Activated T-helper 17 cell treated with anti-CD3 and anti-CD28 coated beads, Interleukin-2, amount 50 U/mL, for 72 hours (primary cell): ENCODE data around the gene PGAM5. TPM values are rescaled to one million over a fixed set of nuclear protein-coding genes. Genes with fewer than 3 reads are reported as not detected.
"Not testable (repeated sequence)": the region's sequence is repeated elsewhere in the genome, so short reads cannot be mapped to it uniquely, and the experiment has no call there.

Experiments used
- ATAC-seq: fragments of 150-1000 bp; cut with Tn5 transposase; replicated peaks from 2 replicates; pipeline ENCODE4 v1.10.0; 2021; ENCODE audit warnings: mild to moderate bottlenecking, moderate library complexity
- H3K27ac Mint-ChIP-seq: one replicate; pipeline ENCODE4 v1.8.0; 2022; ENCODE audit warnings: mixed read lengths
- H3K27me3 Mint-ChIP-seq: one replicate; pipeline ENCODE4 v1.8.0; 2022; ENCODE audit warnings: mixed read lengths
- H3K36me3 Mint-ChIP-seq: one replicate; pipeline ENCODE4 v1.8.0; 2022; ENCODE audit warnings: low read depth, mild to moderate bottlenecking, mixed read lengths
- H3K4me1 Mint-ChIP-seq: one replicate; pipeline ENCODE4 v1.8.0; 2022; ENCODE audit warnings: mixed read lengths
- H3K4me3 Mint-ChIP-seq: one replicate; pipeline ENCODE4 v1.8.0; 2022; ENCODE audit warnings: mild to moderate bottlenecking, mixed read lengths
- H3K9me3 Mint-ChIP-seq: one replicate; pipeline ENCODE4 v1.8.0; 2022; ENCODE audit warnings: mixed read lengths
- total RNA-seq, 2 donors: library from RNA; stranded (reverse); gene quantifications; one replicate each; pipeline ENCODE4 v1.2.3, GENCODE V29; 2022

Gene PGAM5
- total RNA-seq, 2 donors from 2014 or later: 38.4 to 94.7 TPM

GRCh38 chr12:132674561-132674960 is 36.1 kb upstream of the PGAM5 start:
- Mint-ChIP-seq H3K36me3 (peaks cover 97% of the 10 kb centered on the region), H3K27me3 (no peaks in the 10 kb centered on the region), H3K4me3 (no peak overlapping the region), H3K4me1 (peaks cover 3% of the 10 kb centered on the region), H3K9me3 (no peaks in the 10 kb centered on the region), H3K27ac (no peak overlapping the region)
- no peak for ATAC-seq

DNA sequence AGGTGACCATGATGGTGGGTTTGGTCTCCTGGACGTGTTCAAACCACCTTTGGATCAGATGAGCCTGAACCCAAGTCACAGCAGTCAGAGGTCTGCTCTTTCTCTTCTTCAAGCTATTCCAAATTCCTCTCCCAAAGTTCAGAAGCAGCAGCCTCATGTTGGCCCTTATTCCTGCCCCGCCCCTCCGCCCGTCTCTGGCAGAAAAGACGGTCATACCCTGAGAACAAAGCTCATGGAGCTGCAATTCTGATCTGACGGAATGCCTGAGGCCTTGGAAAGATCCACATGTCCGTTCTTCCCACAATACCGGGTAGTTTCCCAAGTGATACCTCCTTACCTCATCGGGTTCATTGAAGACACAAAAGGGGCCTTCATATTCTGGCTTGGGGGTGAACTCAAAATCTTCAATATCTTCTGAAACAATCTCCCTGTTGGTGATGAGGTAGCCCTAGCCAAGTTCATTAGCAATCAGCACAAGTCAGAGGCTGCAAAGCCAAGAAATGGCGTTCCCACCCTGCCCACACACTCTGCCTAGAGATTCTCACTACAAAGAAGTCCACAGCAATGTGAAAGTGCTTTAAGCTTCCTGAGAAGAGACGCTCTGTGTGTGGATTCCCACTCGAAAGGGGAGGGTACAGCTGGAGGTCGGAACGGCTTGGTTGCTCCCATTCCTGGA is 34.7 kb upstream of the PGAM5 start:
- Mint-ChIP-seq H3K27me3 (no peaks in the 10 kb centered on the region), H3K36me3 (peaks cover 100% of the 10 kb centered on the region), H3K9me3 (no peaks in the 10 kb centered on the region), H3K4me3 (no peak overlapping the region), H3K4me1 (peaks cover 3% of the 10 kb centered on the region), H3K27ac (no peak overlapping the region)
- ATAC-seq: no peak

GRCh38 chr12:132677492-132677891 is 33.1 kb upstream of the PGAM5 start:
- peaks cover 85% of the 10 kb centered on the region for H3K36me3 Mint-ChIP-seq
- H3K9me3 Mint-ChIP-seq: no peaks in the 10 kb centered on the region
- H3K4me3 Mint-ChIP-seq: no peak overlapping the region
- no peaks in the 10 kb centered on the region for H3K4me1 Mint-ChIP-seq
- ATAC-seq: no peak
- H3K27me3 Mint-ChIP-seq: no peaks in the 10 kb centered on the region
- no peak overlapping the region for H3K27ac Mint-ChIP-seq

DNA sequence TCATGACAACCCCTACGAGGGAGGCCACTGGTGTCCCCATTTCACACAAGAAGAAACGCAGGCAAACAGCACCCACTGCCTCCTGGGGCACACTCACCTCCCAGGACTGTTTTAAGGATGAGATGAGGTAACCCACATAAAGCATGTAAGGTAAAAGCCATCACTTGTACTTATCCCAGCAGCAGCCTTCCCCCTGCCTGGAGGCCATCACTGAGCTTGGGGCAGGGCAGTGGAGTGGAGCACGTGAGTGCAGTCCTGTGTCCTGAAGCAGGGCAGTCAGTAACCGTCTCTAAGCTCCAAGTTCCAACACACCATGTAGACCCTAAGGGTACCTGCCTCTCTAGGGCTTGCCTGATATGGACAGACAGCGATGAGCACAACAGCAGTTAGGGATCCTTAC is 25.2 kb upstream of the PGAM5 start:
- Mint-ChIP-seq H3K27ac (peak overlapping the region; percentile 56), H3K27me3 (no peaks in the 10 kb centered on the region), H3K9me3 (no peaks in the 10 kb centered on the region), H3K4me3 (peak overlapping the region; percentile 66), H3K4me1 (peaks cover 7% of the 10 kb centered on the region), H3K36me3 (peaks cover 16% of the 10 kb centered on the region)
- ATAC-seq: no peak

- Mint-ChIP-seq H3K36me3 (peaks cover 14% of the 10 kb centered on the region), H3K9me3 (no peaks in the 10 kb centered on the region), H3K4me1 (peaks cover 7% of the 10 kb centered on the region), H3K27me3 (no peaks in the 10 kb centered on the region), H3K4me3 (peak overlapping the region; percentile 66), H3K27ac (peak overlapping the region; percentile 25)
- ATAC-seq: peak; percentile 14
Observed at GRCh38 chr12:132686825-132687210, 23.8 kb upstream of the PGAM5 start.

GRCh38 chr12:132687211-132688164 is 23.2 kb upstream of the PGAM5 start, which contains the start of the genes POLE and PXMP2:
Gene POLE (minus strand): TSS chr12:132687342. CDS start chr12:132687315, 27 bp downstream.
Gene PXMP2 (plus strand): TSS chr12:132687587. CDS start chr12:132687671, 84 bp downstream.
- H3K4me1 Mint-ChIP-seq: peaks cover 7% of the 10 kb centered on the region
- ATAC-seq: peak; percentile 96
- peaks cover 14% of the 10 kb centered on the region for H3K36me3 Mint-ChIP-seq
- no peaks in the 10 kb centered on the region for H3K9me3 Mint-ChIP-seq
- H3K4me3 Mint-ChIP-seq: peak within 1 kb of the TSS; percentile 66
- no peaks in the 10 kb centered on the region for H3K27me3 Mint-ChIP-seq
- peak within 1 kb of the TSS; percentile 25 for H3K27ac Mint-ChIP-seq

GRCh38 chr12:132689227-132689626 is 21.4 kb upstream of the PGAM5 start:
- H3K36me3 Mint-ChIP-seq: peaks cover 14% of the 10 kb centered on the region
- H3K4me3 Mint-ChIP-seq: peak overlapping the region; percentile 23
- H3K27ac Mint-ChIP-seq: no peak overlapping the region
- peaks cover 7% of the 10 kb centered on the region for H3K4me1 Mint-ChIP-seq
- ATAC-seq: no peak
- H3K9me3 Mint-ChIP-seq: no peaks in the 10 kb centered on the region
- no peaks in the 10 kb centered on the region for H3K27me3 Mint-ChIP-seq

DNA sequence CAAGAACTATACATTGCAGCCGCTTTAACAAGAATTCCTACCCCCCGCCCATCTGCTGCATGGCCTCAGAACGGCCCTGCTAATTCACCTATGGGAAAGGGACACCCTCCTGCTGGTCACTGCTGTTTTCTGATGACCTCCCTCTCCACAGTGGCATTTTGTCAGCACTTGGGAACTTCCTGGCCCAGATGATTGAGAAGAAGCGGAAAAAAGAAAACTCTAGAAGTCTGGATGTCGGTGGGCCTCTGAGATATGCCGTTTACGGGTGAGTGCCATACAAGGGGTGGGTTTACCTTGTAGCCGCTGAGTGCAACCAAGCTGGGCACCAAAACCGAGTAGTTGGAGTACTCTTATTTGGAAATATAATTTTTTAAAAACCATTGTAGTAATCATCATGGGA is 20.5 kb upstream of the PGAM5 start:
- H3K27me3 Mint-ChIP-seq: no peaks in the 10 kb centered on the region
- H3K9me3 Mint-ChIP-seq: no peaks in the 10 kb centered on the region
- H3K27ac Mint-ChIP-seq: no peak overlapping the region
- peaks cover 14% of the 10 kb centered on the region for H3K36me3 Mint-ChIP-seq
- peaks cover 4% of the 10 kb centered on the region for H3K4me1 Mint-ChIP-seq
- ATAC-seq: no peak
- no peak overlapping the region for H3K4me3 Mint-ChIP-seq

DNA sequence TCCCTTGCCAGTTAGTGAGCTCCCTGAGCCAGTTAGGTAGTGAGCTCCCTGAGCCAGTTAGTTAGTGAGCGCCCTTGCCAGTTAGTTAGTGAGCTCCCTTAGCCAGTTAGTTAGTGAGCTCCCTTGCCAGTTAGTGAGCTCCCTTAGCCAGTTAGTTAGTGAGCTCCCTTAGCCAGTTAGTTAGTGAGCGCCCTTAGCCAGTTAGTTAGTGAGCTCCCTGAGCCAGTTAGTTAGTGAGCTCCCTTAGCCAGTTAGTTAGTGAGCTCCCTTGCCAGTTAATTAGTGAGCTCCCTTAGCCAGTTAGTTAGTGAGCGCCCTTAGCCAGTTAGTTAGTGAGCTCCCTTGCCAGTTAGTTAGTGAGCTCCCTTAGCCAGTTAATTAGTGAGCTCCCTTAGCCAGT is 18.6 kb upstream of the PGAM5 start:
- not testable (repeated sequence) for H3K27me3 Mint-ChIP-seq, H3K4me1 Mint-ChIP-seq, H3K9me3 Mint-ChIP-seq, H3K27ac Mint-ChIP-seq, ATAC-seq, H3K4me3 Mint-ChIP-seq
- H3K36me3 Mint-ChIP-seq: peaks cover 14% of the 10 kb centered on the region

GRCh38 chr12:132694888-132695287 is 15.8 kb upstream of the PGAM5 start:
- H3K4me3 Mint-ChIP-seq, ATAC-seq, H3K27ac Mint-ChIP-seq: not testable (repeated sequence)

DNA sequence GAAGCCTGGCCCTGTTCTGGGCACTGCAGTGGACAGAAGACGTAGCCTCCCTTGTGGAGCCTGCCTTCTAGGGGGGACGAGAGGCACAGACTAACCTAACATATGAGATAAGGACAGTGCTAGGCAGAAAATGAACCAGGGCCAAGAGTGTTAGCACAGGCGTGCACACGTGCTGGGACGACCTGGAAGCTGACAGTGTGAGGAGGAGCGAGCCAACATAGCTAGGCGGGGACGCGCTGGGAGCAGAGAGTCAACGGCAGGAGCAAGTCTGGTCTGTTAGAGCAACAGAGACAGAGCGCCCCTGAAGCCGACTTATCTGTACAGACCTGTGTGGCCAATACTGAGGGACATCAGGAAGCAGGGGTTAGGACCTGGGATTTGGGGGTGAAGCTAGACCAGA is 15.2 kb upstream of the PGAM5 start:
- Mint-ChIP-seq H3K36me3 (peaks cover 42% of the 10 kb centered on the region), H3K27ac (no peak overlapping the region), H3K27me3 (no peaks in the 10 kb centered on the region), H3K4me3 (no peak overlapping the region), H3K9me3 (no peaks in the 10 kb centered on the region), H3K4me1 (no peaks in the 10 kb centered on the region)
- no peak for ATAC-seq

More at GRCh38 chr12:132694888-132695287, 15.8 kb upstream of the PGAM5 start:
- H3K9me3 Mint-ChIP-seq, H3K27me3 Mint-ChIP-seq, H3K4me1 Mint-ChIP-seq: not testable (repeated sequence)
- peaks cover 37% of the 10 kb centered on the region for H3K36me3 Mint-ChIP-seq

GRCh38 chr12:132698341-132698740 is 12.3 kb upstream of the PGAM5 start:
- Mint-ChIP-seq H3K36me3 (peaks cover 43% of the 10 kb centered on the region), H3K27ac (no peak overlapping the region), H3K4me3 (no peak overlapping the region), H3K27me3 (no peaks in the 10 kb centered on the region), H3K4me1 (no peaks in the 10 kb centered on the region), H3K9me3 (no peaks in the 10 kb centered on the region)
- ATAC-seq: no peak

DNA sequence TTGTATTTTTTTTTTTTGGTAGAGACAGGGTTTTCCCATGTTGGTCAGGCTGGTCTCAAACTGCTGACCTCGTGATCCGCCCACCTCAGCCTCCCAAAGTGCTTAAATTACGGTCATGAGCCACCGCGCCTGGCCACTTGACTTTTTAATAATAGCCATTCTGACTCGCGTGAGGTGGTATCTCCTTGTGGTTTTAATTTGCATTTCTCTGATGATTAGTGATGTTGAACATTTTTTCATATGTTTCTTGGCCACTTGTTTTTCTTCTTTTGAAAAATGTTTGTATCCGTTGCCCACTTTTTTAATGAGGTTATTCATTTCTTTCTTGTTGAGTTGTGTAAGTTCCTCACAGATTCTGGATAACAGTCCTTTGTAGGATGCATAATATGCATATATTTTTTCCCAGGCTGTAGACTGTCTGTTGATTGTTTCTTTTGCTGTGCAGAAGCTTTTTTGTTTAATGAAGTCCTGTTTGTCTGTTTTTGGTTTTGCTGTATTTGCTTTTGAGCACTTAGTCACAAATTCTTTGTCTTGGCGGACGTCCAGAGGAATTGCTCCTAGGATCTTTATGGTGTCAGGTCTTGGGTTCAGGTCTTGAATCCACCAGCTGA is 10.3 kb upstream of the PGAM5 start:
- no peak overlapping the region for H3K4me3 Mint-ChIP-seq
- H3K36me3 Mint-ChIP-seq: peaks cover 43% of the 10 kb centered on the region
- H3K27me3 Mint-ChIP-seq: no peaks in the 10 kb centered on the region
- H3K9me3 Mint-ChIP-seq: no peaks in the 10 kb centered on the region
- ATAC-seq: no peak
- no peak overlapping the region for H3K27ac Mint-ChIP-seq
- H3K4me1 Mint-ChIP-seq: no peaks in the 10 kb centered on the region

- no peak for ATAC-seq
- Mint-ChIP-seq H3K27me3 (no peaks in the 10 kb centered on the region), H3K27ac (no peak overlapping the region), H3K36me3 (peaks cover 33% of the 10 kb centered on the region), H3K9me3 (no peaks in the 10 kb centered on the region), H3K4me1 (no peaks in the 10 kb centered on the region), H3K4me3 (no peak overlapping the region)
Observed at GRCh38 chr12:132702640-132703039, 8.0 kb upstream of the PGAM5 start.
